Measurements from ENCODE around the gene BAIAP3.

BAIAP3 gene

GRCh38 chr16:1375741-1376410 is 42.4 kb downstream of the BAIAP3 start:
- TF ChIP-seq CTCF (IDR thresholded peaks at IDR 0.05; ENCODE audit: borderline replicate concordance, insufficient read depth, low read depth, low read length): no peak
- no peak overlapping the region for H3K4me3 ChIP-seq (ENCODE audit: low read depth, low read length)

GRCh38 chr16:1377406-1378010 is 44.1 kb downstream of the BAIAP3 start:
- H3K4me3 ChIP-seq (ENCODE audit: low read depth, low read length): no peak overlapping the region

GRCh38 chr16:1378087-1378803 is 44.8 kb downstream of the BAIAP3 start:
- no peak for TF ChIP-seq CTCF (IDR thresholded peaks at IDR 0.05; ENCODE audit: borderline replicate concordance, insufficient read depth, low read depth, low read length)
- peak overlapping the region; percentile 62 for H3K4me3 ChIP-seq (ENCODE audit: low read depth, low read length)

More at GRCh38 chr16:1377406-1378010, 44.1 kb downstream of the BAIAP3 start:
- TF ChIP-seq CTCF (IDR thresholded peaks at IDR 0.05; ENCODE audit: borderline replicate concordance, insufficient read depth, low read depth, low read length): no peak

GRCh38 chr16:1378804-1379303 is 45.4 kb downstream of the BAIAP3 start:
- TF ChIP-seq CTCF (IDR thresholded peaks at IDR 0.05; ENCODE audit: borderline replicate concordance, insufficient read depth, low read depth, low read length): no peak
- H3K4me3 ChIP-seq (ENCODE audit: low read depth, low read length): peak overlapping the region; percentile 62

- TF ChIP-seq CTCF (IDR thresholded peaks at IDR 0.05; ENCODE audit: borderline replicate concordance, insufficient read depth, low read depth, low read length): 0 out of 2 replicates have a peak, but pooled peaks have one; percentile 7
- H3K4me3 ChIP-seq (ENCODE audit: low read depth, low read length): peak overlapping the region; percentile 62
Measured at GRCh38 chr16:1379304-1380076, 46.0 kb downstream of the BAIAP3 start.

GRCh38 chr16:1380195-1380594 is 46.8 kb downstream of the BAIAP3 start:
- TF ChIP-seq CTCF (IDR thresholded peaks at IDR 0.05; ENCODE audit: borderline replicate concordance, insufficient read depth, low read depth, low read length): no peak
- H3K4me3 ChIP-seq (ENCODE audit: low read depth, low read length): no peak overlapping the region
